Astrocyte of the spinal cord (primary cell): ENCODE results near the gene ANKRD2.

Source experiments
- DNase-seq: peaks from one replicate; pipeline ENCODE4 v3.0.0; 2011; ENCODE audit warnings: low read depth, low spot score
- H3K4me3 ChIP-seq: 2 replicates; pipeline ENCODE4 v1.5.1; 2011; ENCODE audit warnings: low read depth, mild to moderate bottlenecking, low read length, moderate library complexity
- in situ Hi-C: cut with HindIII; loops from 2 replicates; pipeline ENCODE4 v1.10.0; 2017; ENCODE audit warnings: low sequenced_read_pairs
- TF ChIP-seq, protein P1 (sequence below): IDR thresholded peaks from 2 replicates; pipeline ENCODE4 v1.5.1; 2012; ENCODE audit warnings: low read depth, mild to moderate bottlenecking, low read length, inconsistent platforms

The ANKRD2 gene

DNA sequence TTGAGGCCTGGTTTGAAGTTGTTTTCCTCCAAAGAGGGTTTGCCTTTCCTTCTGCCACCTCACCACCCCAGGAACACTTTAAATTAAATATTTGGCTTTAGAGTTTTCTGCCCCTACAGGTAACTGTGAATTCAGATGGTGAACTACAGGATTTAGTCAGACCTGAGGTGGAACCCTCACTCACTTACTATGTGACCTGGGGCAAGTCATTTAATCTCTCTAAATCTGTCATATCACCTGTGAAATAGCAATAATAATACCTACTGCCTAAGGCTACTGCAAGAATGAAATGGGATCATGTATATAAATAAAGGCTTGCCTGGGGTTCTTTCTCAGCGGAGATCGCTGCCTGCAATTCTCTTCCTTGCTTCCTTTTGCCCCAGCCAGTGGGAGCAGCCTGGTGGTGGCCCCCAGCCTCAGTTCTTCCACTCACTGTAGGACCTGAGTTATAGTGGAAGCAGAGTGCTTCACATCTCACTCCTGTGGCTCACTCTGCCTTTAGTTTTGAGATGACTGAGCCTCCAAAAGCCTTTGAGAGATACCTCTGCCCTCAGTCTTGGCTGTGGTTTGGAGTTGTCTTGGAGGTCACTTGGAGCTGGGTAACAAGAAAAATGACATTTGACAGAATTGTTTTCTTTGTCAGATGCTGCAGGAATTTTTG lies 6.1 kb upstream of the ANKRD2 start:
- no peak for DNase-seq
- TF ChIP-seq, protein P1, sequence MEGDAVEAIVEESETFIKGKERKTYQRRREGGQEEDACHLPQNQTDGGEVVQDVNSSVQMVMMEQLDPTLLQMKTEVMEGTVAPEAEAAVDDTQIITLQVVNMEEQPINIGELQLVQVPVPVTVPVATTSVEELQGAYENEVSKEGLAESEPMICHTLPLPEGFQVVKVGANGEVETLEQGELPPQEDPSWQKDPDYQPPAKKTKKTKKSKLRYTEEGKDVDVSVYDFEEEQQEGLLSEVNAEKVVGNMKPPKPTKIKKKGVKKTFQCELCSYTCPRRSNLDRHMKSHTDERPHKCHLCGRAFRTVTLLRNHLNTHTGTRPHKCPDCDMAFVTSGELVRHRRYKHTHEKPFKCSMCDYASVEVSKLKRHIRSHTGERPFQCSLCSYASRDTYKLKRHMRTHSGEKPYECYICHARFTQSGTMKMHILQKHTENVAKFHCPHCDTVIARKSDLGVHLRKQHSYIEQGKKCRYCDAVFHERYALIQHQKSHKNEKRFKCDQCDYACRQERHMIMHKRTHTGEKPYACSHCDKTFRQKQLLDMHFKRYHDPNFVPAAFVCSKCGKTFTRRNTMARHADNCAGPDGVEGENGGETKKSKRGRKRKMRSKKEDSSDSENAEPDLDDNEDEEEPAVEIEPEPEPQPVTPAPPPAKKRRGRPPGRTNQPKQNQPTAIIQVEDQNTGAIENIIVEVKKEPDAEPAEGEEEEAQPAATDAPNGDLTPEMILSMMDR = no peak
- H3K4me3 ChIP-seq = no peak overlapping the region
- in situ Hi-C loops = no loop called here

- in situ Hi-C loops = no loop called here
- TF ChIP-seq, protein P1 = no peak
- no peak for DNase-seq
- H3K4me3 ChIP-seq = no peak overlapping the region
Observed at GRCh38 chr10:97567891-97568290, 4.7 kb upstream of the ANKRD2 start.

DNA sequence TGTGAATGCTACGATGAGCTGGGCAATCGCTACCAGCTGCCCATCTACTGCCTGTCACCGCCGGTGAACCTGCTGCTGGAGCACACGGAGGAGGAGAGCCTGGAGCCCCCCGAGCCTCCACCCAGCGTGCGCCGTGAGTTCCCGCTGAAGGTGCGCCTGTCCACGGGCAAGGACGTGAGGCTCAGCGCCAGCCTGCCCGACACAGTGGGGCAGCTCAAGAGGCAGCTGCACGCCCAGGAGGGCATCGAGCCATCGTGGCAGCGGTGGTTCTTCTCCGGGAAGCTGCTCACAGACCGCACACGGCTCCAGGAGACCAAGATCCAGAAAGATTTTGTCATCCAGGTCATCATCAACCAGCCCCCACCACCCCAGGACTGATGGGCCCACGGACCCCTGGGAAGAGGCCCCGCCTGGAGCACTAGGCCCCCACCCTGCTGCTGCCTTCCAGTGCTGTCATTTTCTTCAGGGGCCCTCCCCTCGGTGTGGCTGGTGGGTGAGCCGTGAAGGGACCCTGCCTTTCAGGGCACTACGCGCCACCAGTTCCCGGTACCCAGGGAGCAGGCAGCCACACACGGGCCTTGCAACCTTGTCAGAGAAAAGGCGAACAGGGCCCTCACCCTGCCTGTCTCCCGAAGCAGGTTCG lies 2.3 kb upstream of the ANKRD2 start:
- no peak for DNase-seq
- TF ChIP-seq, protein P1 = no peak
- H3K4me3 ChIP-seq = no peak overlapping the region
- in situ Hi-C loops = no loop called here

- H3K4me3 ChIP-seq = no peak overlapping the region
- DNase-seq = no peak
- TF ChIP-seq, protein P1 = no peak
- in situ Hi-C loops = no loop called here
Observed at GRCh38 chr10:97570789-97571471, 1.6 kb upstream of the ANKRD2 start.

- TF ChIP-seq, protein P1 = no peak
- no peak overlapping the region for H3K4me3 ChIP-seq
- DNase-seq = no peak
- in situ Hi-C loops = no loop called here
Observed at GRCh38 chr10:97571622-97572021, 957 bp upstream of the ANKRD2 start.

DNA sequence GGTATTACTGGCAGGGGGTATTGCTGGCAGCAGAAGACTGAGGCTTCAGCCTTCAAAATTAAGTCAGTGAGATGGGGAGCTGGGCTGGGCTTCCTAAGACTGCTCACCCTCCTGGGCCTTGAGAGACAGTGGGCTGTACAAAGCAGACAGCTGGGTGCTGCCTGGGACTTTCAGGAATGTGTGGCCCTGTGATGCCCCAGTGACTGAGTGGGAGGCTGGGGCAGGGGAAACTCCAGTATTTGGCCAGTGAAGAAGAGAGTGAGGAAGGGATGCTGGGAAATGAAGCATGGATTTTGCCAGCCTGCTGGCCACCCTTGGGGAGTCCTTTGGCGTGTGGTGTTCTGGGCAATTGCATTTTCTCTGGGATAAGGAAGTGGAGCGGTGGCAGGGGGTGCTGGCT lies 442 bp downstream of the ANKRD2 start:
- TF ChIP-seq, protein P1 = no peak
- in situ Hi-C loops = no loop called here
- DNase-seq = no peak
- H3K4me3 ChIP-seq = no peak overlapping the region
